GM18498 (cell line): ENCODE data around the gene CADM3.

Experiments
- ATAC-seq: cut with Tn5 transposase; IDR thresholded peaks from one replicate; pipeline ENCODE4 v1.9.1; 2021; ENCODE audit warnings: mild to moderate bottlenecking, moderate library complexity; ENCODE audit not compliant: unreplicated experiment

The CADM3 gene

GRCh38 chr1:159204161-159205141 lies 33.0 kb downstream of the CADM3 start, which contains the start of gene ACKR1:
Gene ACKR1, plus strand, starts transcription at chr1:159204875. Its CDS starts 85 bp downstream, at chr1:159204960.
- ATAC-seq = no peak

DNA sequence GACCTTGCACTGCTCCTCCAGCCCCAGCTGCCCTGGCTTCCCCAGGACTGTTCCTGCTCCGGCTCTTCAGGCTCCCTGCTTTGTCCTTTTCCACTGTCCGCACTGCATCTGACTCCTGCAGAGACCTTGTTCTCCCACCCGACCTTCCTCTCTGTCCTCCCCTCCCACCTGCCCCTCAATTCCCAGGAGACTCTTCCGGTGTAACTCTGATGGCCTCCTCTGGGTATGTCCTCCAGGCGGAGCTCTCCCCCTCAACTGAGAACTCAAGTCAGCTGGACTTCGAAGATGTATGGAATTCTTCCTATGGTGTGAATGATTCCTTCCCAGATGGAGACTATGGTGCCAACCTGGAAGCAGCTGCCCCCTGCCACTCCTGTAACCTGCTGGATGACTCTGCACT lies 33.8 kb downstream of the CADM3 start:
- no peak for ATAC-seq

DNA sequence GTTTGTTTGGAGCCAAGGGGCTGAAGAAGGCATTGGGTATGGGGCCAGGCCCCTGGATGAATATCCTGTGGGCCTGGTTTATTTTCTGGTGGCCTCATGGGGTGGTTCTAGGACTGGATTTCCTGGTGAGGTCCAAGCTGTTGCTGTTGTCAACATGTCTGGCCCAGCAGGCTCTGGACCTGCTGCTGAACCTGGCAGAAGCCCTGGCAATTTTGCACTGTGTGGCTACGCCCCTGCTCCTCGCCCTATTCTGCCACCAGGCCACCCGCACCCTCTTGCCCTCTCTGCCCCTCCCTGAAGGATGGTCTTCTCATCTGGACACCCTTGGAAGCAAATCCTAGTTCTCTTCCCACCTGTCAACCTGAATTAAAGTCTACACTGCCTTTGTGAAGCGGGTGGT lies 34.7 kb downstream of the CADM3 start:
- ATAC-seq = no peak

DNA sequence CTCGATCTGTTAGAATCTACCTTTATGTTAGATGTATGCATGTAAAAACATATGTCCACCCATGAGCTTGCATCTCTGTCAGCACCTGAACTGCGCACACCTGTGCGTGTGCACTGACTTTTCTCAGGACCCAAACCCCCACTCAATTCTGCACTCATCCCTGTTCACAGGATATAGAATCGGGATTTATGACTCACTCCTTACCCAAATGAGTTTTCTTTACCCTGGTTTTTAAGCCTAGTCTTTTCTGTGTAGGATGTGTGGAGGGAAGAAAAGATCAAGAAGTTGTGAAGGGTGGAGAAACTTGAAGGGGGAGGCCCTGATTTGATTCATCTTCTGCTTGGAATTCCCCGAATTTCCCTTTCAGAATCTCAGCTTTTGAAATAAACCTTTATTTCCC lies 35.7 kb downstream of the CADM3 start:
- no peak for ATAC-seq

DNA sequence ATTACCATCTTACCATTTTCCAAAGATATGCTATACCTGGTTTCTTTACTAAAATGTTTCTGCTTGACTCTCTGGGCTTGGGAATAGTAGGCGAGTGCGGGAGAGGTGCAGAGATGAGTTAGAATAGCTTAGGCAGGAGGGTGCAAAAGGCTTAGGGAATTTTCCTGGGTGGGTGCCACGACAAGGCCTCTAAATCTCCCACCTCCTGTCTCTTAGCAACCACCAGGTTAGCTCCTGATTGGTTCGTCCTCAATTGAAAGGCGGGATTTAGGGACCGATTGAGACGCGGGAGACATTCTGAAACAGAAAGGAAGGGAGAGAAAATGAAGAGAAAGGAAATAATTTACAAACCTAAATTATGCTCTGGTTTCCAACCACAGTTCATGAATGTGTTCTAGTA lies 36.4 kb downstream of the CADM3 start:
- ATAC-seq = no peak

GRCh38 chr1:159208175-159208825 lies 36.9 kb downstream of the CADM3 start:
- no peak for ATAC-seq

- ATAC-seq = no peak
Measured at GRCh38 chr1:159209061-159209460, 37.6 kb downstream of the CADM3 start.

GRCh38 chr1:159211331-159212136 lies 40.1 kb downstream of the CADM3 start:
- no peak for ATAC-seq

DNA sequence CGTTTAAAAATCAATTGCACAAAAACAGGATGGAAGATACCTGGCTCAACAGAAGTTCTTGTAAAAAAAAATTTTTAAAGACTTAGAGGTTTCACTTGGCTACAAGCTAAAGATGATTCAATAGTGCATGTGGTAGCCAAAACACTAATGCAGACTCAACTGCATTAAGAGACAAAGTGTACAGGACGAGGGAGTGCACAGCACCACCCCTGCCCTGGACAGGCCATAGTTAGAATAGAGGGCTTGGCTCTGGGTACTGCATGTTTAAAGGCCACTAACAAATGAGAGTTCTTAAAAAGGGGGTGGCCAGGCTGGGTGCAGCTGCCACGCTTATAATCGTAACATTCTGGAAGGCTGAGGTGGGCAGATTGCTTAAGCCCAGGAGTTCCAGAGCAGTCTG lies 41.2 kb downstream of the CADM3 start:
- ATAC-seq = no peak

GRCh38 chr1:159214149-159214760 lies 42.8 kb downstream of the CADM3 start:
- ATAC-seq = peak; percentile 64

DNA sequence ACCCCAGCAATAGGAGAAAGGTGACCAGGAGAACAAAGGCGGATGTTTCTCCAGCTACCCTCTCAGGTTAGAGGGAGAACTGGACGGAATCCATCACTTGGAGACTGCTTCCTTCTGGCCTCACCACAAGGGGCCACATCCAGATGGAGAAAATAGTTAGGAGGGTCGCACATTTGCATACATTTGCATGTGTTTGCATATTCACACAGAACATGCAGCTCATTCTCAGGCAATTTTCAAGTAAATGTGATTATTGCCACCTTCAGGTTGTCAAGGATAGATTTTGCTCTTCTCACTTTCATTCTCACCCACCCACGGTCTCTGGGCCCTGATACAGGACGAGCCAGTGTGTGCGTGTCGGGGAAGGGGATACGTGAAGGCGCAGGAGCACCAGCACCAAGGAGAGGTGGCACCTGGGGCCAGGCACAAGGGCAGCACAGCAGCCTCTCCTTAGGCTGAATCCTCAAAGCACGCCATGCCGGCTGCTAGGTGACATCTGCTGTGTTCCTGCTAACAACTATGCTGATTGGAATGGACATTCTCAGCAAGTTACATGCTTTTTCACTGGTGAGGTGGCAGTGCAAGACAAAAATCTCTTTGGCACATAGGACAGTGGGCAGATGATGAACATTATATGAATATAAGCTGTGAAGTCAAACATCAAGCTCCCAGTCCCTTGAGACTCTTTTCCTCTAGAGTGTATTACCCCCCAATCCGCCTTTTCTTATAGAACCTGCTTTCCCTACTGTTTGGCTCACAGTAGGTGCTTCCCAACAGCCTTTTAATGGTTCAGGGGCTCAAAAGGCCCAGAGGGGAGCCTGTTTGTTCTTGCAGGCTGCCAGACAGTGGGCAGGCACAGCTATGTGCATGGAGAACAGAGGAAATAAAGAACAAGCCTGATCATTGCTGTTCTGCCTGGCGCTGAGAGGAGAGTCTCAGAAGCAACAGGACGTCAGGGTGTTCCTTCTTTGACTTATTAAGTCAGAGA lies 47.5 kb downstream of the CADM3 start:
- ATAC-seq = no peak

DNA sequence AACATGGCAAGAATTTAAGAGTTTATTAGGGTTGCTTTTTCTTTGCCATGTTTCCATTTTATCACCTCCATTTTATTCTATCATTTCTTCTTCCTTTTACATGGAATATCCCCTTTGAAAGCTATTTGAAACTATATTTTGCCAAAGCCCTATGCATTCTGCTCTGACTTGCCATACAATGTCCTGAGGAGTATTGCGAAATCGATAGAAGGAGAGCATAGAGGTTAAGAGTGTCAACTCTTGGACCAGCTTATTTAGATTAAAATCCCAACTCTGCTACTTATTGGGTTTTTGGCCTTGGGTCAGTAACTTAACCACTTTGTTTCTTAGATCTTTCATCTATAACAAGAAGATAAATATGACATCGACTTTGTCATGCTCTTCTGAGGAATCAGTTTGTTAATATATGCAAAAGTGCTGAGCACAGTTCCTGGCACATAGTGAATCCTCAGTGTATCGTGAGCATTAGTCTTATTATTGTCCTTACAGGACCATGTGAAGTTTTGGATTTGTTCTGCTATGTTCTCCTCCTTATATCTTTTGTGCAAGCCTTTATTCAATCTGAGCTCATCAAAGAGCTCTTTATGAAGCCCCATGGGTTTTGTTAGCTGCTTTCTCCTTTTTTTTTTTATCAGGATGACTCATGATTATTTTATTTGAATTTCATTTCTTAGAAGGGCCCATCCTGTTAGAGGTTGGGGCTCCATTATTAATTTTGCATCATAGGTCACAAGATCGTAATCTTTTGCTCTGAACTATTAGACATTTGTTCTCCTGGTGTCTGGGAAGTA lies 50.9 kb downstream of the CADM3 start:
- ATAC-seq = no peak

GRCh38 chr1:159223004-159223403 lies 51.6 kb downstream of the CADM3 start:
- no peak for ATAC-seq

- ATAC-seq = no peak
Measured at GRCh38 chr1:159228554-159228953, 57.1 kb downstream of the CADM3 start.

DNA sequence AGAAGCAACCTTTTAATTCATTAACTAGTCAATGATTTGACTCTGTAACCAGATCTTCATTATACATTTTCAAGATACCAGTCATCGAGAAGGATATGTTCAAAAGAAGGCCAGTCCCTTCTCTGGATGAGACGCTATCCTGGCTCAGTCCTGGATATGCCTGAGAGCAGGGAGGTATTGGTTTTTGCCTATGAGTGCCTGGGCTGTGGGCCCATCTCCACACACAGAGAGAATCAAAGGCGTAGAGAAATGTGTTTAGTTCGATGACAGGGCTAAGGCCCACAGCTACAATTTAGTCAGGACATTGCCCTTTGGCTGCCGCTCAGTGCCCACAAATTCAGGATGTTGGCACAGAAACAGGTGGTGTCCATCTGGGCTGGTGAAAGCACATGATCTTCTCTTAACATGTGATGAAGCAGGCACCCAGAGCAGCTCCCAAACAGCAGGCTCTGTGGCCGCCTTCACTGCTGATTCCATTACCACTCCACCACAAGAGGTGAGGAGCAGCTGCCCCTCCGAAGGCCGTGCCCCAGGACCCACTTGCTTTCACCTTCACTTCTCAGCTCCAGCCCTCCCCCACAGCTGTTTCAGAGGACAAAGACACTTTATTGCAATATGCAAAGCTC lies 58.0 kb downstream of the CADM3 start:
- ATAC-seq = no peak

DNA sequence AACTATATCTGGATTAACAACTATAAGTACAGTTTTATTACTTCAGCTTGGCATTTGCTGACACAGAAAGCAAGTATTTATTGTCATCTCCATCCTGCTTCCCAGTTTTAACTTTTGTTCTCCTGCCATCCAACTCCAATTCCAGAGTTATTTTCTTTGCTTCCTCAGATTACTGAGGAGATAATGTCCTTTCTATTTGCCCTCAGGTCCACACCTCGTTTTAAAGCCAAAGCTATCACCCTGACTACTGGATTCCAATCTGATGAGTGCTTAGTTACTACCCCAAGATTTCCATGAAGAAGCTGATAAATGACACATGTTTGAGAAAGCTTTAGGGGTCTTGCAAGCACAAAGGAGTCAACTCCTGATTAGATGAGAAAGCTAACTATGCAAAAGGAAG lies 58.5 kb downstream of the CADM3 start:
- ATAC-seq = no peak

- peak; percentile 91 for ATAC-seq
Measured at GRCh38 chr1:159239551-159240220, 68.3 kb downstream of the CADM3 start.

GRCh38 chr1:159247266-159247665 lies 75.9 kb downstream of the CADM3 start:
- no peak for ATAC-seq
